Thymus (tissue), 11 donors: ENCODE results near the gene MAPK8IP3. TPM values are rescaled to one million over a fixed set of nuclear protein-coding genes. Genes with fewer than 3 reads are reported as not detected.

ENCODE experiments used
- DNase-seq, 9 donors: peaks; one replicate each; pipeline ENCODE4 v3.0.0-alpha.2; 2013; ENCODE audit warnings: low spot score in 9 of 9, low read depth in 6 of 9, missing footprints in 1 of 9
- H3K27ac ChIP-seq, 2 donors: one replicate each; pipeline ENCODE4 v1.5.1; 2013; ENCODE audit warnings: control low read depth in 1 of 2, low read depth in 1 of 2, low read length in 1 of 2, mild to moderate bottlenecking in 1 of 2, moderate library complexity in 1 of 2
- H3K27me3 ChIP-seq, 2 donors: one replicate each; pipeline ENCODE4 v1.5.1; 2013; ENCODE audit warnings: low read length in 1 of 2; ENCODE audit not compliant: control insufficient read depth in 2 of 2, insufficient read depth in 1 of 2
- H3K36me3 ChIP-seq, 2 donors: one replicate each; pipeline ENCODE4 v1.5.1; 2013; ENCODE audit warnings: low read length in 1 of 2, mild to moderate bottlenecking in 1 of 2, moderate library complexity in 1 of 2; ENCODE audit not compliant: control insufficient read depth in 2 of 2, insufficient read depth in 2 of 2
- H3K4me1 ChIP-seq, 2 donors: one replicate each; pipeline ENCODE4 v1.5.1; 2013; ENCODE audit warnings: low read length in 2 of 2; ENCODE audit not compliant: control insufficient read depth in 2 of 2, insufficient read depth in 2 of 2
- H3K4me3 ChIP-seq, 2 donors: one replicate each; pipeline ENCODE4 v1.5.1; 2013; ENCODE audit warnings: low read length in 2 of 2, control low read depth in 1 of 2, mild to moderate bottlenecking in 1 of 2
- H3K9me3 ChIP-seq, 2 donors: one replicate each; pipeline ENCODE4 v1.5.1; 2013; ENCODE audit warnings: low read length in 1 of 2, mild to moderate bottlenecking in 1 of 2; ENCODE audit not compliant: control insufficient read depth in 2 of 2, insufficient read depth in 1 of 2
- WGBS: extraction: QIAGEN DNeasy Blood & Tissue Kit; methylation state at CpG from one replicate; pipeline ENCODE4 v1.1.7; 2013; 5-methylcytosine and 5-hydroxymethylcytosine counted together
- polyA plus RNA-seq: library from polyadenylated mRNA; stranded (reverse); fragments of 200-250 nt; gene quantifications from one replicate; pipeline ENCODE4 v1.2.3, GENCODE V29; 2013
- total RNA-seq: library from RNA; stranded (reverse); fragments of 120-200 nt; gene quantifications from one replicate; pipeline ENCODE4 v1.2.4, GENCODE V29; 2013
- donor health status: healthy.

MAPK8IP3 gene
- total and polyA plus RNA-seq, 2 donors, result 36.0 to 129 TPM

- H3K36me3 ChIP-seq, result peaks cover 91 to 94% of the 10 kb centered on the region in 2 donors
- no peak overlapping the region for H3K27ac ChIP-seq
- H3K4me3 ChIP-seq, result no peak overlapping the region
- no peaks in the 10 kb centered on the region for H3K4me1 ChIP-seq
- H3K27me3 ChIP-seq, result no peaks in the 10 kb centered on the region
- DNase-seq, result no peak
- H3K9me3 ChIP-seq, result no peaks in the 10 kb centered on the region
- WGBS, result 96% methylated on average over 13 of the region's 13 CpGs
Measured at GRCh38 chr16:1666316-1666715, 39.7 kb upstream of the MAPK8IP3 start.

- Histone ChIP-seq H3K4me3 (no peak overlapping the region), H3K27ac (no peak overlapping the region), H3K4me1 (no peaks in the 10 kb centered on the region), H3K9me3 (no peaks in the 10 kb centered on the region), H3K36me3 (peaks cover 93 to 96% of the 10 kb centered on the region in 2 donors), H3K27me3 (no peaks in the 10 kb centered on the region)
- 95% methylated on average over 8 of the region's 8 CpGs for WGBS
- no peak for DNase-seq
Measured at GRCh38 chr16:1667271-1667670, 38.7 kb upstream of the MAPK8IP3 start.

DNA sequence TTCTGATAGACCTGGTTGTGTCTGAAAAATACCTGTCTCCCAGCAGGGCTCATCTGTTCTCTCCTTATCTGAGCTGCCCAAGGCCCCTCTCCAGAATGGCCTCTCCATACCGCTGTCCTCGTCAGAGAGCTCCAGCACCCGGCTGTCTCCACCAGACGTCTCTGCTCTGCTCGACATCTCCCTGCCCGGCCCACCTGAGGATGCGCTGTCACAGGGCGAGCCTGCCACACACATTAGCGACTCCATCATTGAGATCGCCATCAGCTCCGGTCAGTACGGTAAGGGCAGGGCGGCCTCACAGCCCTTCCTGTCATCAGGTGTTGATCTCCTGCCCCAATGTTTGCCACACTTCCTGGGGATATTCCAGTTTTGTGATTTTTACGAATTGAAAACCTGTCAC lies 38.1 kb upstream of the MAPK8IP3 start:
- Histone ChIP-seq H3K9me3 (no peaks in the 10 kb centered on the region), H3K36me3 (peaks cover 93 to 96% of the 10 kb centered on the region in 2 donors), H3K27ac (no peak overlapping the region), H3K4me1 (no peaks in the 10 kb centered on the region), H3K27me3 (no peaks in the 10 kb centered on the region), H3K4me3 (no peak overlapping the region)
- 98% methylated on average over 14 of the region's 14 CpGs for WGBS
- DNase-seq, result no peak

DNA sequence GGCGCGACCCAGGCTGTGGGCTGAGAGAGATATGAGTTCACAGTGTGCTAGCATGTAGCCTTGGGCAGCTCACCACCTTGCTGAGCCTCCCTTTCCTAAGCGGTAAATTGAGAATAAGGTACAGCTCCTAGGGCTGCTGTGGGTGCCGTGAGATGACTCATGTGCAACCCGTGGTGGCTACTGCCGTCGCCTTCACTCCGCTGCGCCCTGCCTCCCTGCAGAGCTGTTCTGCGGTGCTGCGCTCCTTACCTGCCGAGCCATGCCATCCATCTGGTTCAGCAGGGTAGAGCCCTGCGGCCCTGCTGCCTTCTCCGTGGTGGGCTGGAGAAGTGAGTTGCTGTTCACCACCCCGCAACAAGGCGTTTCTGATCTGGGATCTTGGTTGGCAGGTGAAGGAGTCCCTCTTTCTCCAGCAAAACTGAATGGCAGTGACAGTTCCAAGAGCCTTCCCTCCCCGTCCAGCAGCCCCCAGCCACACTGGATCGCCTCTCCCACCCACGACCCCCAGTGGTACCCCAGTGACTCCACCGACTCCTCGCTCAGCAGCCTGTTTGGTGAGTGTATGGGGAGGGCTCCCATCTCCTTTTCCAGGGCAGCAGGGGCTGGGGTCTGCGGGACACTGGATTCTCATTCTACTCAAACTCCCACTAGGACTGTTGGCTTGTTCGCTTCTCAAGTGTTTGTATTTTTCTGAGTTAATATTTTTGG lies 37.2 kb upstream of the MAPK8IP3 start:
- Histone ChIP-seq H3K9me3 (no peaks in the 10 kb centered on the region), H3K27ac (no peak overlapping the region), H3K36me3 (peaks cover 93 to 96% of the 10 kb centered on the region in 2 donors), H3K4me1 (no peaks in the 10 kb centered on the region), H3K27me3 (no peaks in the 10 kb centered on the region), H3K4me3 (no peak overlapping the region)
- 98% methylated on average over 23 of the region's 23 CpGs for WGBS
- DNase-seq, result no peak

GRCh38 chr16:1669698-1670097 lies 36.3 kb upstream of the MAPK8IP3 start:
- Histone ChIP-seq H3K4me1 (no peaks in the 10 kb centered on the region), H3K36me3 (peaks cover 95 to 96% of the 10 kb centered on the region in 2 donors), H3K27ac (no peak overlapping the region), H3K4me3 (no peak overlapping the region), H3K9me3 (no peaks in the 10 kb centered on the region), H3K27me3 (no peaks in the 10 kb centered on the region)
- DNase-seq, result no peak
- 99% methylated on average over 7 of the region's 7 CpGs for WGBS

DNA sequence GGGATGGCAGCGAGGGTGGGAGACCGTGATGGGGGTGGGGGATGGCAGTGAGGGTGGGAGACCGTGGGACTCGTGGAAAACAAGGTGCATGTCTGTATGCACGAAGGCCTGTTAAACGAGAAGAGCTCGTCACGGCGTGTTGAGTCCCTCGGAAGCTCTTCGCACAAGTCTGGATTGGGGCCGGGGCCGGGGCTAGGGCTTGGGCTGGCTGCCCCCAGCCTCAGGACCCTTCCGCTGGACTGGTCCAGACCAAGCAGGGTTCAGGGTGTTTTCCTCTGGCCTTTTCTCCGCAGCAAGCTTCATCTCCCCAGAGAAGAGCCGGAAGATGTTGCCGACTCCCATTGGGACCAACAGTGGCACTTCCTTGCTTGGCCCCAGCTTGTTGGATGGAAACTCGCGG lies 35.6 kb upstream of the MAPK8IP3 start:
- Histone ChIP-seq H3K27ac (no peak overlapping the region), H3K36me3 (peaks cover 95 to 96% of the 10 kb centered on the region in 2 donors), H3K9me3 (no peaks in the 10 kb centered on the region), H3K4me1 (no peaks in the 10 kb centered on the region), H3K27me3 (no peaks in the 10 kb centered on the region), H3K4me3 (no peak overlapping the region)
- DNase-seq, result no peak
- 98% methylated on average over 19 of the region's 19 CpGs for WGBS

DNA sequence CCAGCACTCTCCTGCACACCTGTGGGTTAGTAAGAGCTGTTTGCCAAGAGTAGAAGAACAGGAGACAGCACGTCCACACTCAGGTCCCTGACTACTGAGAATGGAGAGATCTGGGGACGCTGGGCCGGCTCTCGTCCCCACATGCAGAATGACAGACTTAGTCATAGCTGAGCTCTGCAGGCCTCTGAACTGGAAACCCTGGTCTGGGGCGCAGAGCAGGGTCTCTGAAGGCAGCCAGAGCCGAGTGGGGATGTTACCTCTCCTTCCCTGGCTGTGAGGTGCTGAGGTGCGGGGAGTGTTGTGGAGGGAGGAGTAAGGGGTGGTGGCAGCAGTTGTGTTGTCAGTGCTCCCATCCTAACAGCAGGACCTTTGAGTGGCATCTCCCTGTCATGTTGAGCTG lies 35.1 kb upstream of the MAPK8IP3 start:
- Histone ChIP-seq H3K9me3 (no peaks in the 10 kb centered on the region), H3K4me3 (no peak overlapping the region), H3K27me3 (no peaks in the 10 kb centered on the region), H3K4me1 (no peaks in the 10 kb centered on the region), H3K27ac (no peak overlapping the region), H3K36me3 (peaks cover 95 to 96% of the 10 kb centered on the region in 2 donors)
- 97% methylated on average over 7 of the region's 7 CpGs for WGBS
- no peak for DNase-seq

- no peaks in the 10 kb centered on the region for H3K9me3 ChIP-seq
- peaks cover 69 to 72% of the 10 kb centered on the region in 2 donors for H3K36me3 ChIP-seq
- WGBS, result 98% methylated on average over 26 of the region's 26 CpGs
- H3K4me1 ChIP-seq, result peaks cover 4 to 7% of the 10 kb centered on the region in 2 donors
- no peak overlapping the region for H3K4me3 ChIP-seq
- no peaks in the 10 kb centered on the region for H3K27me3 ChIP-seq
- H3K27ac ChIP-seq, result no peak overlapping the region
- DNase-seq, result no peak
Measured at GRCh38 chr16:1673424-1674151, 32.4 kb upstream of the MAPK8IP3 start.

DNA sequence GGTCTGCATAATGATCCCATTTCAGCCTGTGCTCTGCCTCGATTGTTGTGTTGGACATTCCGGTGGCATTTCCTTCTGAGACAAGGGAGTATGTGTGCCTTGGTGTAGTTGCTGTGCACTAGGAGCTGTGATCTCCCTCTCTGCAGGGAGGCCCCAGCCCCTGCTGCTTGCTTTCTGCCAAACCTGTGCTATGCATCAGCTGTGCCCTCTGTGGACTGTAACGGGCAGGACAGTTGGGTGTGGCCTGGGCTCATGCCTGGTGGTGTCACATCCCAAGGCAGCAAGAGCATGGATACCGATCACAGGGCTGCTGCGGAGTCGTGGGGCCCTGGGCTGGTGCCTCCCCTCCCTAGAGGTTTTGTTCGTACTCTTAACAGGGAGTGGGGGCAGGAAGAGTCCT lies 31.7 kb upstream of the MAPK8IP3 start:
- Histone ChIP-seq H3K4me3 (no peak overlapping the region), H3K36me3 (peaks cover 62 to 64% of the 10 kb centered on the region in 2 donors), H3K9me3 (no peaks in the 10 kb centered on the region), H3K27me3 (no peaks in the 10 kb centered on the region), H3K27ac (no peak overlapping the region), H3K4me1 (peaks cover 4 to 14% of the 10 kb centered on the region in 2 donors)
- 97% methylated on average over 7 of the region's 7 CpGs for WGBS
- no peak for DNase-seq
